Liver (tissue), 9 donors: ENCODE measurements around the gene PLA2G4B. TPM values are rescaled to one million over a fixed set of nuclear protein-coding genes. Genes with fewer than 3 reads are reported as not detected.
A peak's percentile ranks its signal among the peaks of the same experiment; 100 is the strongest.

Source experiments
- DNase-seq: peaks from one replicate; pipeline ENCODE4 v3.0.0-alpha.2; 2017; ENCODE audit warnings: low spot score
- H3K27ac ChIP-seq, 2 donors: one replicate each; pipeline ENCODE4 v1.7.0; 2013; ENCODE audit warnings: inconsistent platforms in 2 of 2, low read length in 2 of 2, control low read depth in 1 of 2, low read depth in 1 of 2, mild to moderate bottlenecking in 1 of 2
- H3K27me3 ChIP-seq, 4 donors: one replicate each; pipeline versions ENCODE4 v1.6.1 to v1.7.0; 2013; ENCODE audit warnings: low read length in 3 of 4, inconsistent platforms in 1 of 4, mild to moderate bottlenecking in 1 of 4, moderate library complexity in 1 of 4; ENCODE audit not compliant: control insufficient read depth in 4 of 4, insufficient read depth in 4 of 4
- H3K36me3 ChIP-seq, 4 donors: one replicate each; pipeline versions ENCODE4 v1.6.1 to v1.7.0; 2013; ENCODE audit warnings: low read length in 3 of 4, mild to moderate bottlenecking in 3 of 4, low read depth in 1 of 4, moderate library complexity in 1 of 4; ENCODE audit not compliant: control insufficient read depth in 4 of 4, insufficient read depth in 3 of 4
- H3K4me1 ChIP-seq, 4 donors: one replicate each; pipeline versions ENCODE4 v1.6.1 to v1.7.0; 2013; ENCODE audit warnings: low read length in 3 of 4, mild to moderate bottlenecking in 3 of 4, moderate library complexity in 1 of 4; ENCODE audit not compliant: control insufficient read depth in 4 of 4, insufficient read depth in 4 of 4
- H3K4me3 ChIP-seq, 3 donors: one replicate each; pipeline versions ENCODE4 v1.6.1 to v1.7.0; 2013; ENCODE audit warnings: low read length in 3 of 3, control low read depth in 1 of 3, low read depth in 1 of 3, mild to moderate bottlenecking in 1 of 3
- H3K9ac ChIP-seq, 2 donors: one replicate each; pipeline ENCODE4 v1.7.0; 2013; ENCODE audit warnings: low read length in 2 of 2, mild to moderate bottlenecking in 2 of 2, moderate library complexity in 2 of 2, control low read depth in 1 of 2, low read depth in 1 of 2
- H3K9me3 ChIP-seq, 4 donors: one replicate each; pipeline versions ENCODE4 v1.6.1 to v1.7.0; 2013; ENCODE audit warnings: low read length in 3 of 4; ENCODE audit not compliant: control insufficient read depth in 4 of 4
- ATF3 ChIP-seq: IDR thresholded peaks from 2 replicates; pipeline ENCODE4 v1.6.1; 2016; ENCODE audit warnings: antibody characterized with exemption
- CTCF ChIP-seq: fragments of 150-350 bp; IDR thresholded peaks from 2 replicates; pipeline ENCODE4 v1.5.1; 2017; ENCODE audit warnings: improper control_type of control experiment, low read depth, low read length; ENCODE audit not compliant: missing input control
- EGR1 ChIP-seq, 2 donors: IDR thresholded peaks; 2 replicates each; pipeline ENCODE4 v1.6.1; 2016 to 2018; ENCODE audit warnings: antibody characterized with exemption in 2 of 2, low read depth in 2 of 2
- FOXA1 ChIP-seq: IDR thresholded peaks from 2 replicates; pipeline ENCODE4 v1.6.1; 2016; ENCODE audit warnings: antibody characterized with exemption
- FOXA2 ChIP-seq: IDR thresholded peaks from 2 replicates; pipeline ENCODE4 v1.6.1; 2016; ENCODE audit warnings: antibody characterized with exemption
- GABPA ChIP-seq, 2 donors: IDR thresholded peaks in 1 of 2; conservative IDR thresholded peaks in 1 of 2; 2 replicates each; pipeline ENCODE4 v1.6.1; 2016; ENCODE audit warnings: antibody characterized with exemption in 2 of 2, mild to moderate bottlenecking in 1 of 2, moderate library complexity in 1 of 2
- HNF4A ChIP-seq, 2 donors: conservative IDR thresholded peaks; 2 replicates each; pipeline ENCODE4 v1.6.1; 2016; ENCODE audit warnings: antibody characterized with exemption in 2 of 2, mild to moderate bottlenecking in 2 of 2
- HNF4G ChIP-seq: IDR thresholded peaks from 2 replicates; pipeline ENCODE4 v1.6.1; 2016; ENCODE audit warnings: antibody characterized with exemption
- JUND ChIP-seq, 2 donors: IDR thresholded peaks; 2 replicates each; pipeline ENCODE4 v1.6.1; 2016; ENCODE audit warnings: antibody characterized with exemption in 2 of 2
- MAX ChIP-seq: IDR thresholded peaks from 2 replicates; pipeline ENCODE4 v1.6.1; 2016; ENCODE audit warnings: antibody characterized with exemption
- NR2F2 ChIP-seq: IDR thresholded peaks from 2 replicates; pipeline ENCODE4 v1.6.1; 2016; ENCODE audit warnings: antibody characterized with exemption
- RAD21 ChIP-seq, 2 donors: IDR thresholded peaks; 2 replicates each; pipeline ENCODE4 v1.6.1; 2016; ENCODE audit warnings: antibody characterized with exemption in 2 of 2, mild to moderate bottlenecking in 2 of 2
- REST ChIP-seq: IDR thresholded peaks from 2 replicates; pipeline ENCODE4 v1.6.1; 2016; ENCODE audit warnings: antibody characterized with exemption, mild to moderate bottlenecking
- RXRA ChIP-seq, 2 donors: IDR thresholded peaks; 2 replicates each; pipeline ENCODE4 v1.6.1; 2017 to 2018; ENCODE audit warnings: antibody characterized with exemption in 2 of 2, mild to moderate bottlenecking in 1 of 2
- SP1 ChIP-seq: IDR thresholded peaks from 2 replicates; pipeline ENCODE4 v1.6.1; 2018; ENCODE audit warnings: antibody characterized with exemption, mild to moderate bottlenecking
- TAF1 ChIP-seq: conservative IDR thresholded peaks from 2 replicates; pipeline ENCODE4 v1.6.1; 2016; ENCODE audit warnings: antibody characterized with exemption, mild to moderate bottlenecking
- YY1 ChIP-seq: IDR thresholded peaks from 2 replicates; pipeline ENCODE4 v1.6.1; 2016; ENCODE audit warnings: antibody characterized with exemption, mild to moderate bottlenecking
- WGBS: extraction: QIAGEN DNeasy Blood & Tissue Kit; methylation state at CpG from one replicate; pipeline ENCODE4 v1.1.7; 2013; 5-methylcytosine and 5-hydroxymethylcytosine counted together
- polyA plus RNA-seq, 2 donors: library from polyadenylated mRNA; stranded (reverse) in 1 of 2; unstranded in 1 of 2; fragments of 200-250 nt in 1 of 2; fragments of >200 nt in 1 of 2; fragmentation: Nextera tagmentation in 1 of 2; extraction: Ambion mirVana in 1 of 2; gene quantifications; one replicate each; pipeline versions ENCODE4 v1.2.1 to v1.2.3, GENCODE V29; 2013 to 2015
- total RNA-seq, 2 donors: library from RNA; depleted of rRNA; stranded (reverse); fragments of >200 nt; gene quantifications; one replicate each; pipeline ENCODE4 v1.2.3, GENCODE V29; 2014
- donor health status: healthy.
- donor health status: healthy.
- donor health status: healthy.
- donor health status: healthy.
- donor health status: healthy.

The PLA2G4B gene
- total and polyA plus RNA-seq, 4 donors, result 0.33 to 3.6 (median 2.3) TPM

DNA sequence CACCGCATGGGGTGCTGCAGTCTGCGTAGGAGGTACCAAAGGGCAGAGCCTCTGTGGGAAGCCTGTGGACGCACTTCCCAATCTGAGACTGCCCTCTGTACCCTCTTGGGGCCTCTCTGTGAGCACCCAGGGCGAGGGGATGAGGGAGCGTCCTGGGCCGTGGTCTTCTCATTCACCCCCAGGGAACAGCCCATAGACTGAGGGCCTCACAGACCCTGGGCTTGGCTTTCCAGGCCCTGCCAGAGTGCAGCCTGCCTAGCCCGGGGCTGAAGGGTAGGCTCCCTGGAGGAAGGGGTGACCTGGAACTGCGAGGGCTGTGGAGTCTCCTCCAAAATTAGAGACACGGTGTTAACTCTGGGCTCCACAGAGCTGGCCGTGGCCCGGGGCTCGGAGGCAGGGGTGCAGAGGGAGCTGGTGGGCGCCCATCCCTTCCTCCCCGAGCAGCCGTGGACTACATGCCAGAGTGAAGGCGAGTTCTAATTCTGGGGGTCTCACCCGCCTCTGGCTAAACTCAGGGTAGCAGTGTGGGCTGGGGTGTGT lies 55.7 kb downstream of the PLA2G4B start:
- Histone ChIP-seq H3K36me3 (peaks cover 0 to 6% (median 3%) of the 10 kb centered on the region in 4 donors), H3K27me3 (no peaks in the 10 kb centered on the region), H3K4me3 (no peak overlapping the region), H3K27ac (no peak overlapping the region), H3K4me1 (peaks cover 7 to 21% (median 13%) of the 10 kb centered on the region in 4 donors), H3K9ac (no peak overlapping the region), H3K9me3 (no peaks in the 10 kb centered on the region)
- TF ChIP-seq JUND (IDR thresholded peaks at IDR 0.05) (no peak), NR2F2 (no peak), FOXA2 (no peak), YY1 (no peak), CTCF (no peak), HNF4G (no peak), HNF4A (conservative IDR thresholded peaks at IDR 0.05) (no peak), REST (no peak), GABPA (IDR thresholded peaks at IDR 0.05 in 1 of 2, conservative IDR thresholded peaks at IDR 0.05 in 1 of 2) (no peak), ATF3 (no peak), TAF1 (no peak), MAX (no peak), SP1 (no peak), FOXA1 (no peak), RXRA (IDR thresholded peaks at IDR 0.05) (no peak)
- WGBS, result 81% methylated on average over 17 of the region's 17 CpGs
- no peak for DNase-seq

DNA sequence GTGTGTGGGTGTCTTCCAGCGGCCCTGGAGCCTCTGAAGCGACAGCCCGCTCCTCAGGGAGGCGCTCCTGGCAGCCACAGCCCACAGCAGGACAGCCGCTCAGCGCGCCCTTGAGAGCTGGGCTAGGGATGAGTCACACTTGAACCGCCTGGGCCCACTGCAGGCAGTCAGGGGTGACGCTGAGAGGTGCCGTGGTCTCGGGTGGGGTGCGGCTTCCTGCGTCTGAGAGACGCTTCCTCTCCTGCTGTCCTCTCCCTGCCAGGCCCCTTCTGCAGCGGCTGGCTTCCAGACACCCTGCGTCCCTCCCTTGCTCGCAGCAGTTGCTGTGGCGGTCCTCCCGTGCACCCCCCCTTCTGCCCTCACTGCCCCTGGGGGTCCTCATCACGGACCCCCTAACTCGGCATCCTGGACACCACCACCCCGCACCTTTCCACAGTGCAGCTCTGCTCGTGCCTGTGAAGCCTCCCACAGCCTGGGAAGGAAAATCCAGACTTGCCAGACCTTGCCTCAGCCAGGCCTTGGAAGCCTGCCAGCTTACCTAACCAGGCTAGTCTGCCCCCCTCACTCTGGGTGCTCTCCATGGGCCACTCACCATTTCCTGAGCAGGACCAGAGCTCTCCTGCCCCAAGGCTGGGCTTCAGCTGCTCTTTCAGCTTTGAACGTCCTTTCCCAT lies 56.3 kb downstream of the PLA2G4B start:
- WGBS, result 56% methylated on average over 24 of the region's 24 CpGs
- Histone ChIP-seq H3K36me3 (peaks cover 0 to 9% (median 3%) of the 10 kb centered on the region in 4 donors), H3K9ac (no peak overlapping the region), H3K4me3 (no peak overlapping the region), H3K4me1 (peaks cover 7 to 21% (median 13%) of the 10 kb centered on the region in 4 donors), H3K27me3 (no peaks in the 10 kb centered on the region), H3K27ac (peak overlapping the region in 1 of 2 donors; percentile 22), H3K9me3 (no peaks in the 10 kb centered on the region)
- TF ChIP-seq RAD21 (IDR thresholded peaks at IDR 0.05), result peak in 1 of 2 donors; percentile 21
- peak; percentile 23 to 44 for TF ChIP-seq JUND (IDR thresholded peaks at IDR 0.05)
- TF ChIP-seq EGR1 (IDR thresholded peaks at IDR 0.05; ENCODE audit: low read depth in 2 of 2), result no peak
- no peak for TF ChIP-seq RXRA (IDR thresholded peaks at IDR 0.05)
- DNase-seq, result no peak
